Measurements from ENCODE around the gene ANKS1B. TPM values are rescaled to one million over a fixed set of nuclear protein-coding genes. Genes with fewer than 3 reads are reported as not detected.

The ANKS1B gene
- total and polyA plus RNA-seq, 2 of the 4 experiments (the other 2 are of a cell fraction), result 0.17 to 0.18 TPM

GRCh38 chr12:99911081-99911480, 73.7 kb downstream of the ANKS1B start:
- H3K4ac ChIP-seq (ENCODE audit: low read depth, low read length), result no peak overlapping the region
- H3K23ac ChIP-seq (ENCODE audit: low read depth, low read length), result no peak overlapping the region
- no peaks in the 10 kb centered on the region for H3K9me3 ChIP-seq (ENCODE audit: control insufficient read depth, insufficient read depth, low read length)
- H3K4me3 ChIP-seq (ENCODE audit: insufficient read depth, low read depth, low read length), result no peak overlapping the region
- POLR2A ChIA-PET (ENCODE audit: unreplicated experiment), result no interaction called here
- no peaks in the 10 kb centered on the region for H3K79me1 ChIP-seq (ENCODE audit: low read depth in 1 of 2, low read length in 2 of 2)
- no peaks in the 10 kb centered on the region for H4K20me1 ChIP-seq (ENCODE audit: insufficient read depth, low read length)
- H2BK120ac ChIP-seq (ENCODE audit: low read depth, low read length), result 0 out of 2 replicates have a peak overlapping the region, but pooled peaks have one; percentile 12
- DNase-seq (peak; percentile 89), ATAC-seq (ENCODE audit: low read depth) (peak; percentile 85)
- H3K4me2 ChIP-seq (ENCODE audit: low read depth, low read length), result no peak overlapping the region
- H3K36me3 ChIP-seq (ENCODE audit: control insufficient read depth, insufficient read depth, low read length), result no peaks in the 10 kb centered on the region
- no peak overlapping the region for H2AK5ac ChIP-seq (ENCODE audit: low read depth, low read length)
- H2BK15ac ChIP-seq (ENCODE audit: low read depth, low read length), result no peak overlapping the region
- BruUV-seq (replicated peaks), result no TSS peak
- H3K14ac ChIP-seq (replicated peaks; ENCODE audit: low read depth, low read length), result no peak overlapping the region
- intact Hi-C loops (cut with micrococcal nuclease) (no loop called here), in situ Hi-C loops (cut with MboI; ENCODE audit: low sequenced_read_pairs) (no loop called here), dilution Hi-C loops (cut with HindIII; ENCODE audit: low sequenced_read_pairs, unreplicated experiment) (no loop called here)
- CTCF ChIA-PET, result interaction anchor here (0.8 to 1.2 kb wide), 2 partner anchors 12 to 16 kb away, joined by 3 to 5 read pairs; no protein-coding TSS in a partner anchor
- H3K27ac ChIP-seq (ENCODE audit: insufficient read depth, low read length), result no peak overlapping the region
- no peak overlapping the region for H2AK9ac ChIP-seq (replicated peaks; ENCODE audit: low read depth, low read length, poor library complexity)
- H3K27me3 ChIP-seq (ENCODE audit: control insufficient read depth, insufficient read depth, low read length), result no peaks in the 10 kb centered on the region
- H2BK20ac ChIP-seq (ENCODE audit: low read depth, low read length), result no peak overlapping the region
- H3K9me1 ChIP-seq (ENCODE audit: insufficient read depth, low read length), result no peaks in the 10 kb centered on the region; the same call in 1 of the 2 replicates
- H4K5ac ChIP-seq (ENCODE audit: low read depth, low read length), result no peak overlapping the region
- H3K18ac ChIP-seq (ENCODE audit: low read depth, low read length), result no peak overlapping the region
- no peak overlapping the region for H3K56ac ChIP-seq (ENCODE audit: extremely low read depth, insufficient read depth, low read length)
- WGBS, 2 experiments (ENCODE audit: extremely low coverage in 2 of 2, insufficient read length in 1 of 2), result no CpG with 5 or more reads among the region's 3 CpGs
- no peak overlapping the region for H4K91ac ChIP-seq (ENCODE audit: insufficient read depth, low read depth, low read length)
- peak; percentile 40; the same call in 1 of the 2 replicates for TF ChIP-seq FOS (IDR thresholded peaks at IDR 0.05; ENCODE audit: low read depth, low read length)
- no peak for TF ChIP-seq MXI1 (IDR thresholded peaks at IDR 0.05; ENCODE audit: borderline replicate concordance, low read depth, low read length)
- H2AFZ ChIP-seq (replicated peaks; ENCODE audit: low read length, poor library complexity), result no peak overlapping the region
- H2BK5ac ChIP-seq (ENCODE audit: low read depth, low read length, poor library complexity, severe bottlenecking), result peak overlapping the region; percentile 24
- no peaks in the 10 kb centered on the region for H3K4me1 ChIP-seq (ENCODE audit: control insufficient read depth, insufficient read depth, low read length)
- no peak overlapping the region for H4K8ac ChIP-seq (ENCODE audit: low read depth in 2 of 2, low read length in 2 of 2)
- H3K9ac ChIP-seq (ENCODE audit: low read depth, low read length), result no peak overlapping the region

Data from IMR-90 (cell line).